ENCODE data around the gene ASB16. TPM values are rescaled to one million over a fixed set of nuclear protein-coding genes. Genes with fewer than 3 reads are reported as not detected.
A peak's percentile ranks its signal among the peaks of the same experiment; 100 is the strongest.

Gene ASB16
- total RNA-seq, 4 donors from 2014 or later, result 0.11 TPM; not detected in 3

GRCh38 chr17:44170135-44170498 lies 387 bp upstream of the ASB16 start:
- H3K27ac ChIP-seq, result peak overlapping the region in 3 of 4 donors; percentile 52 to 79 (median 61)
- no peaks in the 10 kb centered on the region for H3K9me3 ChIP-seq
- no peaks in the 10 kb centered on the region for H3K27me3 ChIP-seq
- 35 to 52% methylated on average over 2 of the region's 5 CpGs for WGBS, 2 donors
- peaks cover 0 to 7% (median 0%) of the 10 kb centered on the region in 3 donors for H3K36me3 ChIP-seq
- intact Hi-C loops (cut with DNase I), result no loop called here
- TF ChIP-seq CTCF (IDR thresholded peaks at IDR 0.05), result no peak
- TF ChIP-seq POLR2A (IDR thresholded peaks at IDR 0.05), result no peak
- peaks cover 0 to 20% (median 8%) of the 10 kb centered on the region in 3 donors for H3K4me1 ChIP-seq
- H3K4me3 ChIP-seq, result peak overlapping the region in 1 of 4 donors; percentile 52
- no peak for DNase-seq

GRCh38 chr17:44171931-44172455 lies 1.5 kb downstream of the ASB16 start:
- no peak overlapping the region for H3K4me3 ChIP-seq

GRCh38 chr17:44174427-44174826 lies 3.9 kb downstream of the ASB16 start:
- DNase-seq, result no peak
- WGBS, 2 donors, result 92% methylated on average over 2 of the region's 2 CpGs; no CpG with 5 or more reads in 1 of the 2 donors
- peaks cover 0 to 10% (median 5%) of the 10 kb centered on the region in 3 donors for H3K4me1 ChIP-seq
- H3K9me3 ChIP-seq, result no peaks in the 10 kb centered on the region
- H3K27ac ChIP-seq, result no peak overlapping the region
- no peak for TF ChIP-seq CTCF (IDR thresholded peaks at IDR 0.05)
- intact Hi-C loops (cut with DNase I), result no loop called here
- no peaks in the 10 kb centered on the region for H3K27me3 ChIP-seq
- H3K4me3 ChIP-seq, result no peak overlapping the region
- peaks cover 0 to 46% (median 5%) of the 10 kb centered on the region in 3 donors for H3K36me3 ChIP-seq

More at GRCh38 chr17:44171931-44172455, 1.5 kb downstream of the ASB16 start:
- DNase-seq, result no peak
- Histone ChIP-seq H3K27ac (no peak overlapping the region), H3K27me3 (no peaks in the 10 kb centered on the region), H3K36me3 (peaks cover 0 to 21% (median 0%) of the 10 kb centered on the region in 3 donors), H3K9me3 (no peaks in the 10 kb centered on the region), H3K4me1 (peaks cover 0 to 20% (median 8%) of the 10 kb centered on the region in 3 donors)
- 76 to 100% methylated on average over 1 to 6 of the region's 17 CpGs for WGBS, 2 donors
- TF ChIP-seq POLR2A (IDR thresholded peaks at IDR 0.05), result no peak
- no peak for TF ChIP-seq CTCF (IDR thresholded peaks at IDR 0.05)
- intact Hi-C loops (cut with DNase I), result no loop called here

GRCh38 chr17:44176257-44176656 lies 5.8 kb downstream of the ASB16 start:
- Histone ChIP-seq H3K4me3 (no peak overlapping the region), H3K9me3 (no peaks in the 10 kb centered on the region), H3K27me3 (no peaks in the 10 kb centered on the region), H3K27ac (no peak overlapping the region), H3K4me1 (no peaks in the 10 kb centered on the region), H3K36me3 (peaks cover 0 to 47% (median 5%) of the 10 kb centered on the region in 3 donors)
- DNase-seq, result no peak
- TF ChIP-seq POLR2A (IDR thresholded peaks at IDR 0.05) (no peak), CTCF (IDR thresholded peaks at IDR 0.05) (no peak)
- intact Hi-C loops (cut with DNase I), result no loop called here
- WGBS, 2 donors, result 83% methylated on average over 1 of the region's 1 CpG; no CpG with 5 or more reads in 1 of the 2 donors

GRCh38 chr17:44176671-44177501 lies 6.4 kb downstream of the ASB16 start:
- H3K9me3 ChIP-seq, result no peaks in the 10 kb centered on the region
- intact Hi-C loops (cut with DNase I), result no loop called here
- no peaks in the 10 kb centered on the region for H3K4me1 ChIP-seq
- WGBS, 2 donors, result 60 to 97% methylated on average over 1 to 20 of the region's 54 CpGs
- no peak overlapping the region for H3K4me3 ChIP-seq
- DNase-seq, result no peak
- H3K27me3 ChIP-seq, result no peaks in the 10 kb centered on the region
- peaks cover 1 to 52% (median 5%) of the 10 kb centered on the region in 3 donors for H3K36me3 ChIP-seq
- H3K27ac ChIP-seq, result no peak overlapping the region
- TF ChIP-seq CTCF (IDR thresholded peaks at IDR 0.05) (no peak), POLR2A (IDR thresholded peaks at IDR 0.05) (no peak)
